Panc1 (cell line): ENCODE measurements around the gene NUCB2.

Experiments
- CTCF ChIP-seq: fragments of 450-650 bp; IDR thresholded peaks from 2 replicates; pipeline ENCODE4 v1.5.1; 2017; ENCODE audit warnings: mild to moderate bottlenecking
- POLR2AphosphoS5 ChIP-seq: IDR thresholded peaks from 2 replicates; pipeline ENCODE4 v1.6.1; 2012; ENCODE audit warnings: mild to moderate bottlenecking, low read depth, low read length, moderate library complexity
- REST ChIP-seq, 2 experiments: IDR thresholded peaks; 2 replicates each; pipeline ENCODE4 v1.6.1; 2011 to 2012; ENCODE audit warnings: low read depth in 2 of 2, control low read depth in 1 of 2, low read length in 1 of 2, mild to moderate bottlenecking in 1 of 2, moderate library complexity in 1 of 2; ENCODE audit not compliant: insufficient read depth in 1 of 2
- SIN3A ChIP-seq: IDR thresholded peaks from 2 replicates; pipeline ENCODE4 v1.6.1; 2012; ENCODE audit warnings: low read depth, mild to moderate bottlenecking, low read length, moderate library complexity, borderline replicate concordance; ENCODE audit not compliant: insufficient read depth

DNA sequence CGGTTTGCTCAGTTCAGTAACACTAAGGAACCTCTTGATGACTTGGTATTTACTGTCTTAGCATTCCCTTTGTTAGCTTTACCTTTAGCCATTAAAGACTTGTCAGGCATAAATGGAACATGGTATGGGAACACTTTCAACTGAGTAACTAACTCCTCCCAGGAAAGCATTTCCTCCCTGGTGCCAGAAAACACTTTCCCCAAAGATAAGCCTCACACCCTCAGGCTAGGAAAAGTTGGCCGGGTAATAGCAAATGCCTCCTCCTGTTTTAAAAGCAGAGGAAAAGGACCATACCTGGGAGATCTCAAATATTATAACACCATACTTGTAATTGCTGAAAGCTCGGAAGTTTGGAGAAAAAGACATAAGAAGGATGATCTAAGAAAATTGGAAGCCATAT, 100.0 kb downstream of the NUCB2 start:
- TF ChIP-seq POLR2AphosphoS5 (no peak), CTCF (no peak), REST (IDR thresholded peaks at IDR 0.05; ENCODE audit: insufficient read depth in 1 of 2, low read depth in 2 of 2, low read length in 1 of 2) (no peak), SIN3A (no peak)
